H1 (cell line): ENCODE measurements around the gene EIF2S2. TPM values are rescaled to one million over a fixed set of nuclear protein-coding genes. Genes with fewer than 3 reads are reported as not detected.

Source experiments
- CTCF ChIA-PET: fragments of 300-600 bp; sonication (Branson Sonifier 250); formaldehyde crosslinking; loops from one replicate; lab custom pipeline; 2021; ENCODE audit not compliant: partially characterized antibody; lab: Charles Lee
- POLR2A ChIA-PET: fragments of 300-600 bp; sonication (Branson Sonifier 250); formaldehyde crosslinking; loops from one replicate; lab custom pipeline; 2021; ENCODE audit warnings: inconsistent platforms; ENCODE audit not compliant: partially characterized antibody; lab: Charles Lee
- DNase-seq, 2 experiments: peaks; one replicate each; pipeline versions ENCODE4 v3.0.0 to v3.0.0-alpha.2; 2010 to 2022; ENCODE audit warnings: low spot score in 2 of 2, low read depth in 1 of 2, mixed read lengths in 1 of 2
- FAIRE-seq: peaks from 2 replicates; lab custom pipeline; 2011; peaks lifted over from hg19 to GRCh38; lab: Jason Lieb, UNC
- H2AFZ ChIP-seq: 2 replicates; pipeline ENCODE4 v1.8.1; 2012; ENCODE audit warnings: low read length, inconsistent platforms
- H2AK5ac ChIP-seq: 2 replicates; pipeline ENCODE4 v1.6.1; 2013; ENCODE audit warnings: low read depth, low read length
- H2BK120ac ChIP-seq: replicated peaks from 2 replicates; pipeline ENCODE3; 2013; ENCODE audit warnings: low read depth, low read length, inconsistent platforms
- H2BK12ac ChIP-seq: 2 replicates; pipeline ENCODE4 v1.6.1; 2013; ENCODE audit warnings: low read depth, low read length
- H2BK15ac ChIP-seq: 2 replicates; pipeline ENCODE4 v1.6.1; 2013; ENCODE audit warnings: low read length
- H2BK20ac ChIP-seq: 2 replicates; pipeline ENCODE4 v1.6.1; 2013; ENCODE audit warnings: low read length
- H2BK5ac ChIP-seq: 2 replicates; pipeline ENCODE4 v1.6.1; 2013; ENCODE audit warnings: low read depth, low read length
- H3K14ac ChIP-seq: 2 replicates; pipeline ENCODE4 v1.6.1; 2013; ENCODE audit warnings: inconsistent platforms; ENCODE audit not compliant: insufficient read length
- H3K18ac ChIP-seq: 2 replicates; pipeline ENCODE4 v1.6.1; 2013; ENCODE audit warnings: low read length; ENCODE audit errors: extremely low read depth
- H3K23ac ChIP-seq: 2 replicates; pipeline ENCODE4 v1.6.1; 2013; ENCODE audit warnings: inconsistent platforms; ENCODE audit not compliant: insufficient read length
- H3K23me2 ChIP-seq: 2 replicates; pipeline ENCODE4 v1.6.1; 2013; ENCODE audit warnings: low read depth, low read length
- H3K27ac ChIP-seq: 2 replicates; pipeline ENCODE4 v1.6.1; 2011; ENCODE audit warnings: low read depth, low read length, inconsistent platforms
- H3K27me3 ChIP-seq, 4 experiments: replicated peaks in 1 of 4; 1 replicate in 1 of 4; 2 replicates in 3 of 4; pipeline versions ENCODE4 v1.6.1 to v1.8.1; 2011 to 2013; ENCODE audit warnings: low read length in 3 of 4, mild to moderate bottlenecking in 3 of 4, inconsistent platforms in 2 of 4, mixed read lengths in 2 of 4, moderate library complexity in 1 of 4; ENCODE audit not compliant: control insufficient read depth in 3 of 4, insufficient read depth in 3 of 4; ENCODE audit errors: extremely low read depth in 1 of 4
- H3K36me3 ChIP-seq, 4 experiments: 2 replicates each; pipeline versions ENCODE4 v1.6.1 to v1.8.1; 2011 to 2013; ENCODE audit warnings: mild to moderate bottlenecking in 4 of 4, low read length in 3 of 4, moderate library complexity in 2 of 4, control low read depth in 1 of 4, inconsistent platforms in 1 of 4; ENCODE audit not compliant: insufficient read depth in 4 of 4, control insufficient read depth in 2 of 4
- H3K4ac ChIP-seq: replicated peaks from 2 replicates; pipeline ENCODE3; 2013; ENCODE audit warnings: low read length, low read depth, mixed read lengths, inconsistent platforms; ENCODE audit not compliant: insufficient read length
- H3K4me1 ChIP-seq, 4 experiments: replicated peaks in 1 of 4; 1 replicate in 1 of 4; 2 replicates in 3 of 4; pipeline versions ENCODE4 v1.6.1 to v1.8.1; 2011 to 2013; ENCODE audit warnings: low read length in 3 of 4, inconsistent platforms in 2 of 4, mixed read lengths in 1 of 4; ENCODE audit not compliant: insufficient read depth in 4 of 4, control insufficient read depth in 3 of 4
- H3K4me2 ChIP-seq, 2 experiments: 2 replicates each; pipeline versions ENCODE4 v1.6.1 to v1.8.1; 2011 to 2013; ENCODE audit warnings: low read depth in 2 of 2, low read length in 2 of 2, control low read depth in 1 of 2, inconsistent platforms in 1 of 2, mild to moderate bottlenecking in 1 of 2; ENCODE audit not compliant: insufficient read depth in 1 of 2
- H3K4me3 ChIP-seq, 4 experiments: fragments of 200-600, 300-600 bp in 1 of 4; sonication (generic), shearing (Covaris generic), sonication (Bioruptor Twin) in 1 of 4; 2 replicates each; pipeline versions ENCODE4 v1.5.1 to v1.8.1; 2011 to 2016; ENCODE audit warnings: low read length in 4 of 4, low read depth in 3 of 4, control low read depth in 2 of 4, inconsistent platforms in 2 of 4, mild to moderate bottlenecking in 2 of 4, mixed read lengths in 1 of 4, moderate library complexity in 1 of 4; ENCODE audit not compliant: insufficient read depth in 2 of 4; ENCODE audit errors: extremely low read depth in 1 of 4
- H3K56ac ChIP-seq: replicated peaks from 2 replicates; pipeline ENCODE3; 2013; ENCODE audit warnings: low read depth, mild to moderate bottlenecking, mixed read lengths, low read length, inconsistent platforms; ENCODE audit not compliant: insufficient read length
- H3K79me1 ChIP-seq: 2 replicates; pipeline ENCODE4 v1.6.1; 2013; ENCODE audit warnings: low read depth, low read length, control low read depth
- H3K79me2 ChIP-seq, 2 experiments: 2 replicates each; pipeline versions ENCODE4 v1.6.1 to v1.8.1; 2012 to 2013; ENCODE audit warnings: low read length in 2 of 2, mild to moderate bottlenecking in 2 of 2, inconsistent platforms in 1 of 2; ENCODE audit not compliant: insufficient read depth in 2 of 2, control insufficient read depth in 1 of 2
- H3K9ac ChIP-seq, 4 experiments: replicated peaks in 1 of 4; 1 replicate in 1 of 4; 2 replicates in 3 of 4; pipeline versions ENCODE4 v1.6.1 to v1.8.1; 2011 to 2013; ENCODE audit warnings: low read depth in 3 of 4, low read length in 3 of 4, control low read depth in 2 of 4, mild to moderate bottlenecking in 2 of 4, moderate library complexity in 2 of 4, inconsistent platforms in 1 of 4; ENCODE audit errors: extremely low read depth in 1 of 4
- H3K9me3 ChIP-seq, 2 experiments: 2 replicates each; pipeline versions ENCODE4 v1.6.1 to v1.8.1; 2012 to 2013; ENCODE audit warnings: mild to moderate bottlenecking in 2 of 2, moderate library complexity in 2 of 2, control low read depth in 1 of 2, inconsistent platforms in 1 of 2, low read depth in 1 of 2, low read length in 1 of 2, mixed read lengths in 1 of 2; ENCODE audit not compliant: insufficient read depth in 2 of 2
- H4K20me1 ChIP-seq, 2 experiments: replicated peaks in 1 of 2; 2 replicates each; pipeline versions ENCODE3 to v1.8.1; 2011 to 2013; ENCODE audit warnings: inconsistent platforms in 2 of 2, low read length in 2 of 2, mild to moderate bottlenecking in 1 of 2; ENCODE audit not compliant: insufficient read depth in 2 of 2, control insufficient read depth in 1 of 2
- H4K5ac ChIP-seq: 2 replicates; pipeline ENCODE4 v1.6.1; 2013; ENCODE audit warnings: low read length, low read depth, mixed read lengths, inconsistent platforms; ENCODE audit not compliant: insufficient read length
- H4K8ac ChIP-seq: 2 replicates; pipeline ENCODE4 v1.8.0; 2013; ENCODE audit warnings: mild to moderate bottlenecking, moderate library complexity, low read length, inconsistent platforms; ENCODE audit not compliant: insufficient read depth; ENCODE audit errors: extremely low read depth
- H4K91ac ChIP-seq: replicated peaks from 2 replicates; pipeline ENCODE3; 2013; ENCODE audit warnings: low read length, mixed read lengths, inconsistent platforms; ENCODE audit not compliant: insufficient read length
- E2F6 ChIP-seq: IDR thresholded peaks from 2 replicates; pipeline ENCODE4 v1.6.1; 2012; ENCODE audit warnings: inconsistent platforms
- EP300 ChIP-seq, 2 experiments: IDR thresholded peaks; 1 replicate in 1 of 2; 2 replicates in 1 of 2; pipeline ENCODE4 v1.6.1; 2011 to 2012; ENCODE audit warnings: low read depth in 2 of 2, low read length in 2 of 2, mild to moderate bottlenecking in 2 of 2, borderline replicate concordance in 1 of 2, inconsistent platforms in 1 of 2, moderate library complexity in 1 of 2
- WGBS, 2 experiments: shearing (Covaris generic) in 1 of 2; methylation state at CpG; one replicate each; pipeline versions ENCODE4 v1.1.6 to v1.1.7; 2013 to 2015; ENCODE audit warnings: low lambda C conversion rate in 2 of 2, mixed read lengths in 2 of 2, inconsistent platforms in 1 of 2, low coverage in 1 of 2, missing lambda C conversion rate in 1 of 2; ENCODE audit not compliant: insufficient replicate concordance in 2 of 2, insufficient coverage in 1 of 2, insufficient read length in 1 of 2; ENCODE audit errors: extremely low coverage in 1 of 2, missing lambda C conversion rate in 1 of 2; 5-methylcytosine and 5-hydroxymethylcytosine counted together
- polyA plus RNA-seq, 7 experiments: library from polyadenylated mRNA; depleted of rRNA in 3 of 7; stranded (reverse) in 5 of 7; unstranded in 2 of 7; fragments of >200 nt in 5 of 7; fragments of 200-250 nt in 2 of 7; gene quantifications; 1 replicate in 5 of 7; 2 replicates in 1 of 7; 4 replicates in 1 of 7; pipeline versions ENCODE4 v1.2.1 to v1.2.3, GENCODE V29; 2011 to 2013; ENCODE audit warnings: missing spikeins in 2 of 7, mixed read lengths in 2 of 7
- total RNA-seq: library from RNA; stranded (reverse); fragmentation: NEBNext Ultra II Directional; extraction: Animal tissue kit (Norgen Biotek cat#: 25700); gene quantifications from 2 replicates; pipeline ENCODE4 v1.2.1, GENCODE V29; 2021

EIF2S2 gene
- total and polyA plus RNA-seq, 2 of the 8 experiments (the other 6 are each of a cell fraction or from before 2014, with no cell fraction given), result 59.5 to 142 TPM

- Histone ChIP-seq H4K5ac (no peak overlapping the region), H3K4ac (no peak overlapping the region)
- CTCF ChIA-PET, result interaction anchor here (0.8 to 1.9 kb wide), 8 partner anchors 9 to 99 kb away, joined by 3 to 9 read pairs (median 4); no protein-coding TSS in a partner anchor
Observed at GRCh38 chr20:34047917-34048316, 64.1 kb downstream of the EIF2S2 start.

More at GRCh38 chr20:34047917-34048316, 64.1 kb downstream of the EIF2S2 start:
- H4K8ac ChIP-seq, result no peak overlapping the region
- no peak overlapping the region for H3K4me2 ChIP-seq
- H2BK20ac ChIP-seq, result no peak overlapping the region
- no peak overlapping the region for H2BK15ac ChIP-seq
- peaks cover 19% of the 10 kb centered on the region for H3K79me1 ChIP-seq
- no peaks in the 10 kb centered on the region for H3K9me3 ChIP-seq
- no peak overlapping the region for H3K4me3 ChIP-seq
- H3K56ac ChIP-seq, result no peak overlapping the region
- H2BK5ac ChIP-seq, result no peak overlapping the region
- H3K9ac ChIP-seq, result no peak overlapping the region
- no peak overlapping the region for H3K27ac ChIP-seq
- no peaks in the 10 kb centered on the region for H3K27me3 ChIP-seq
- H4K20me1 ChIP-seq, result peaks cover 24 to 30% of the 10 kb centered on the region in 2 experiments
- H3K23ac ChIP-seq, result no peak overlapping the region
- no peak overlapping the region for H2BK12ac ChIP-seq
- 91% methylated on average over 4 of the region's 4 CpGs; no CpG with 5 or more reads in 1 of the 2 experiments for WGBS, 2 experiments
- H2AK5ac ChIP-seq, result no peak overlapping the region
- peaks cover 6 to 29% (median 9%) of the 10 kb centered on the region in 4 experiments for H3K4me1 ChIP-seq
- FAIRE-seq, result no peak
- H3K79me2 ChIP-seq, result peaks cover 2 to 63% of the 10 kb centered on the region in 2 experiments
- H3K14ac ChIP-seq, result no peak overlapping the region
- H3K23me2 ChIP-seq, result no peaks in the 10 kb centered on the region
- no peak overlapping the region for H2BK120ac ChIP-seq
- TF ChIP-seq EP300 (IDR thresholded peaks at IDR 0.05; ENCODE audit: borderline replicate concordance in 1 of 2, low read depth in 2 of 2, low read length in 2 of 2), result no peak
- TF ChIP-seq E2F6, result no peak
- H4K91ac ChIP-seq, result no peak overlapping the region
- no peak for DNase-seq
- POLR2A ChIA-PET, result interaction anchor here (1.9 kb wide), 1 partner anchor 13 kb away, joined by 4 read pairs; no protein-coding TSS in a partner anchor
- H3K18ac ChIP-seq, result no peak overlapping the region
- H2AFZ ChIP-seq, result no peak overlapping the region
- H3K36me3 ChIP-seq, result no peaks in the 10 kb centered on the region
